ENCODE data around the gene SAE1. TPM values are rescaled to one million over a fixed set of nuclear protein-coding genes. Genes with fewer than 3 reads are reported as not detected.

Gene SAE1
- polyA plus RNA-seq, 3 donors, result 28.3 to 54.2 (median 46.5) TPM

DNA sequence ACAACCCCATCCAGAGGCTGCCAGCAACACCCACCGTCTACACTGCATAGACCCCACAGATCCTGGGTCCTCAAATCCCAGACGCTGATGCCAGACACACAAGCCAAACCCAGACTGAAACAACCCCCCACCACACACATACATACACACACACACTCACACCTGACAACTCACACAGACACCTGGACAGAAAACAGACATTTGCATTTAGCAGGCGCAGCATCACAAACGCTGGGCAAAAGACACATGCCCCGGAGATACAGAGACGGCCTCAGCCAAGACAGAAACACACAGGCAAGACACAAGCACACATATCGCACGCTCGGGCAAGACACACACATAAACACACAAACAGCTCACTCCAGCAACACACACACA, 99.0 kb downstream of the SAE1 start:
- TF ChIP-seq, protein P1, sequence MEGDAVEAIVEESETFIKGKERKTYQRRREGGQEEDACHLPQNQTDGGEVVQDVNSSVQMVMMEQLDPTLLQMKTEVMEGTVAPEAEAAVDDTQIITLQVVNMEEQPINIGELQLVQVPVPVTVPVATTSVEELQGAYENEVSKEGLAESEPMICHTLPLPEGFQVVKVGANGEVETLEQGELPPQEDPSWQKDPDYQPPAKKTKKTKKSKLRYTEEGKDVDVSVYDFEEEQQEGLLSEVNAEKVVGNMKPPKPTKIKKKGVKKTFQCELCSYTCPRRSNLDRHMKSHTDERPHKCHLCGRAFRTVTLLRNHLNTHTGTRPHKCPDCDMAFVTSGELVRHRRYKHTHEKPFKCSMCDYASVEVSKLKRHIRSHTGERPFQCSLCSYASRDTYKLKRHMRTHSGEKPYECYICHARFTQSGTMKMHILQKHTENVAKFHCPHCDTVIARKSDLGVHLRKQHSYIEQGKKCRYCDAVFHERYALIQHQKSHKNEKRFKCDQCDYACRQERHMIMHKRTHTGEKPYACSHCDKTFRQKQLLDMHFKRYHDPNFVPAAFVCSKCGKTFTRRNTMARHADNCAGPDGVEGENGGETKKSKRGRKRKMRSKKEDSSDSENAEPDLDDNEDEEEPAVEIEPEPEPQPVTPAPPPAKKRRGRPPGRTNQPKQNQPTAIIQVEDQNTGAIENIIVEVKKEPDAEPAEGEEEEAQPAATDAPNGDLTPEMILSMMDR (IDR thresholded peaks at IDR 0.05), result no peak
- Mint-ChIP-seq H3K4me1 (peaks cover 29% of the 10 kb centered on the region), H3K27me3 (ENCODE audit: low read depth in 3 of 3) (peaks cover 21 to 32% (median 25%) of the 10 kb centered on the region in 3 donors), H3K9me3 (peaks cover 0 to 5% (median 2%) of the 10 kb centered on the region in 7 donors), H3K4me3 (no peak overlapping the region), H3K36me3 (peaks cover 5 to 10% of the 10 kb centered on the region in 2 donors), H3K27ac (no peak overlapping the region)
- Histone ChIP-seq H3K9me3 (replicated peaks in 1 of 2; ENCODE audit: control insufficient read depth in 1 of 2, insufficient read depth in 1 of 2, low read length in 2 of 2) (no peaks in the 10 kb centered on the region), H3K79me2 (ENCODE audit: insufficient read depth, low read length) (peaks cover 14% of the 10 kb centered on the region), H4K20me1 (ENCODE audit: insufficient read depth, low read length) (peaks cover 19% of the 10 kb centered on the region), H3K4me2 (replicated peaks; ENCODE audit: extremely low read depth, low read length, poor library complexity, severe bottlenecking) (peak overlapping the region; percentile 82), H3K27me3 (ENCODE audit: control insufficient read depth in 2 of 2, insufficient read depth in 2 of 2, low read length in 2 of 2) (peaks cover 0 to 11% of the 10 kb centered on the region in 2 donors), H3K36me3 (replicated peaks in 1 of 2; ENCODE audit: control insufficient read depth in 1 of 2, insufficient read depth in 2 of 2, low read length in 2 of 2) (no peaks in the 10 kb centered on the region), H3K4me3 (replicated peaks in 1 of 3; ENCODE audit: low read depth in 2 of 3, low read length in 3 of 3) (peak overlapping the region; percentile 51 to 99 (median 83)), H3K9ac (ENCODE audit: insufficient read depth, low read length, poor library complexity, severe bottlenecking) (peak overlapping the region; percentile 89), H2AFZ (ENCODE audit: insufficient read depth, low read depth, low read length, poor library complexity, severe bottlenecking) (peak overlapping the region; percentile 37), H3K4me1 (ENCODE audit: control insufficient read depth in 1 of 2, insufficient read depth in 2 of 2, low read length in 2 of 2) (peaks cover 54 to 65% of the 10 kb centered on the region in 2 donors), H3K27ac (ENCODE audit: low read depth in 1 of 2, low read length in 2 of 2) (peak overlapping the region; percentile 1 to 96)
- 5% methylated on average over 6 of the region's 9 CpGs for WGBS (ENCODE audit: insufficient coverage)
- intact Hi-C loops (cut with micrococcal nuclease), result loop anchor here (1.0 to 2.0 kb wide), 2 partner anchors 15 to 19 kb away; no protein-coding TSS in a partner anchor
- no peak for DNase-seq

DNA sequence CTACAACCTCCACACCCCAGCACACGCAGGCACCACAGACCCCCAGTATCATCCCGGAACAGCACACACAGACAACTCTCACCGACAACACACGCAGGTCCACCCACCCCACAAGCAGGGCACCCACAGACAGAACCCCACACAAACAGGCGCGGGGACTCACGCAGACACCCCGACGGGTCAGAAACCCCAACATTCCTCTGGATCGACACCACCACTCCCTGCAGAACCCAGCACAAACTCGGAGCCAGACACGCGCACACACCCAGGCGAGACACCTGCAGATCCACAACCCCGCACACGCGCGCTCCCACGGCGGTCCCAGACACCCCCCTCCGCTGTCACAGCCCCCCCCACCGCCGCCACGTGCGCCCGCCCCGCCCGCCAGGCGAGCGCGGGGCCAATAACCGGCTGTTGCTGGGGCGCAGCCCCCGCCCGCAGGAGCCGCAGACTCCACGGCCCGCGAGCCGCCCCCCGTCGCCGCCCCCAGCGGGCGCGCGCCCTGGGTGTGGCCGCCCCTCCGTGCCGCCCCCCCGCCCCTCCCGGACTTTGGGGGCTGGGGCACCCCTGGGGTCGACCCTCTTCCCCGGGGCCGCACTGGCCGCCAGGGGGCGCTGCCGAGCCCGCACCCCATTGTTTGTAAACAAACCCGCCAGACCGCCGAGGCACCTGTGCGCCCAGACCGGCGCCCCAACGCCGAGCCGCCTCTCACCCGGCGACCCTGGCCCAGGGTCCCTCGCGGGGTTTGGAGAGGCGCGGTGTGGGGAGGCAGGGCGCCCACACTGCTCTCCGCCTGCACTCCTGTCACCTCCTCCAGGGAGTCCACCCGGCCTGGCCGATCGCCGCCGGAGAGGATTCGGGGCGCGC, 99.7 kb downstream of the SAE1 start:
- no peaks in the 10 kb centered on the region for H3K9me3 ChIP-seq (replicated peaks in 1 of 2; ENCODE audit: control insufficient read depth in 1 of 2, insufficient read depth in 1 of 2, low read length in 2 of 2)
- peak overlapping the region; percentile 89 for H3K9ac ChIP-seq (ENCODE audit: insufficient read depth, low read length, poor library complexity, severe bottlenecking)
- H3K27me3 ChIP-seq (ENCODE audit: control insufficient read depth in 2 of 2, insufficient read depth in 2 of 2, low read length in 2 of 2), result peaks cover 0 to 12% of the 10 kb centered on the region in 2 donors
- peak overlapping the region; percentile 82 for H3K4me2 ChIP-seq (replicated peaks; ENCODE audit: extremely low read depth, low read length, poor library complexity, severe bottlenecking)
- peaks cover 14% of the 10 kb centered on the region for H3K79me2 ChIP-seq (ENCODE audit: insufficient read depth, low read length)
- peak overlapping the region; percentile 69 to 99 (median 83) for H3K4me3 ChIP-seq (replicated peaks in 1 of 3; ENCODE audit: low read depth in 2 of 3, low read length in 3 of 3)
- H3K36me3 ChIP-seq (replicated peaks in 1 of 2; ENCODE audit: control insufficient read depth in 1 of 2, insufficient read depth in 2 of 2, low read length in 2 of 2), result no peaks in the 10 kb centered on the region
- Mint-ChIP-seq H3K27me3 (ENCODE audit: low read depth in 3 of 3) (peaks cover 21 to 35% (median 25%) of the 10 kb centered on the region in 3 donors), H3K36me3 (peaks cover 4% of the 10 kb centered on the region in 2 donors), H3K9me3 (peaks cover 0 to 5% (median 2%) of the 10 kb centered on the region in 7 donors), H3K27ac (peak overlapping the region in 2 of 7 donors; percentile 7 to 25), H3K4me1 (peaks cover 28% of the 10 kb centered on the region), H3K4me3 (peak overlapping the region; percentile 64 to 70)
- 1% methylated on average over 81 of the region's 84 CpGs for WGBS (ENCODE audit: insufficient coverage)
- intact Hi-C loops (cut with micrococcal nuclease), result loop anchor here (1.0 to 2.0 kb wide), 2 partner anchors 14 to 19 kb away; no protein-coding TSS in a partner anchor
- TF ChIP-seq, protein P1 (IDR thresholded peaks at IDR 0.05), result peak; percentile 99
- H3K4me1 ChIP-seq (ENCODE audit: control insufficient read depth in 1 of 2, insufficient read depth in 2 of 2, low read length in 2 of 2), result peaks cover 52 to 63% of the 10 kb centered on the region in 2 donors
- peaks cover 19% of the 10 kb centered on the region for H4K20me1 ChIP-seq (ENCODE audit: insufficient read depth, low read length)
- DNase-seq, result peak in 2 of 3 donors; percentile 46 to 67
- peak overlapping the region; percentile 1 to 96 for H3K27ac ChIP-seq (ENCODE audit: low read depth in 1 of 2, low read length in 2 of 2)
- peak overlapping the region; percentile 72 for H2AFZ ChIP-seq (ENCODE audit: insufficient read depth, low read depth, low read length, poor library complexity, severe bottlenecking)
